Fibroblast of skin of left biceps (primary cell): ENCODE data around the gene LGI4.

Source experiments
- DNase-seq, 2 experiments: peaks; one replicate each; pipeline ENCODE4 v3.0.0-alpha.2; 2013; ENCODE audit warnings: low read depth in 2 of 2

The LGI4 gene

DNA sequence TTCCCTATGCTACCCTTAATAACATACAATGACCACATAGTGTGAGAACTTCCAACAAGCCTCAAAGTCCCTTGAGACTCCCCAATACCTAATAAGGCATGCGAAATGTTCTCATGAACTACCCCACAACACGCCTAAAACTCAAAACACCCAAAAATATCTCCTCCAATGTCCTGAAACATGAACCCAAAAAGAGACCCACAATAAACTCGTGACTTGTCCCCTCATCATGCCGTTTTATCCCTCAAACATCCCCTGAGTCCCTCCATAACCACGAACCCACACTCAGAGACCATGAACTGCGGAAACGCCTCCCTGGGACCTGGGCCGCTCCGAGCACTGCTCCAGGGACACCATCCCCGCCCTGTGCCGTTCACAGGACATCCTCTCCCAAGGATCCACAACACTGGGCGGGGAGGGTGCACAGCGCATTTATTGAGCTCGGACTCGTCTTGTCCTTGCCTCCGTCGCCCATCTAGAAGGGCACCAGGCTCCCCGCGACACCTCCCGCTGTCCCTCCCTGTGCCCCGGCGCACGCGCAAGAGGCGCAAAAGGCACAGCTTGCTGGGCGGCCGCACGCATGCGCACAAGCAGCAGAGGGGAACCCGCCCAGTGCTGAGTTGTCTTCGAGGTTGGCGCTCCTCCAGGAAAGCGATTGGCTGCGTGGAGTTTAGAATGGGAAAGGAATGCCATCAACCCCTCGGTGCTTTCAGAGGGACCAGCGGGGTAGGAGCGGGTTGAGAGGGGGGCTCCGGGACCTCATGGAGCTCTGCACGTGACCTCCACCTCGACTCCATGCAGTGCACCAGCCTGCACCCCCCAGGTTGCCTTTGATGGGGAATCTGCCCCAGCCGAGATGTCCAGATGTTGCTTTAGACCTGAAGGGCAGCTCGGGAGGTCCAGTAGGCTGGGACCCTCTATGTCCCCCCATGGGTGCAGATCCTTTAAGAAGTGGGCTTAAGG is 10.5 kb downstream of the LGI4 start:
- DNase-seq: peak; percentile 82 to 83

DNA sequence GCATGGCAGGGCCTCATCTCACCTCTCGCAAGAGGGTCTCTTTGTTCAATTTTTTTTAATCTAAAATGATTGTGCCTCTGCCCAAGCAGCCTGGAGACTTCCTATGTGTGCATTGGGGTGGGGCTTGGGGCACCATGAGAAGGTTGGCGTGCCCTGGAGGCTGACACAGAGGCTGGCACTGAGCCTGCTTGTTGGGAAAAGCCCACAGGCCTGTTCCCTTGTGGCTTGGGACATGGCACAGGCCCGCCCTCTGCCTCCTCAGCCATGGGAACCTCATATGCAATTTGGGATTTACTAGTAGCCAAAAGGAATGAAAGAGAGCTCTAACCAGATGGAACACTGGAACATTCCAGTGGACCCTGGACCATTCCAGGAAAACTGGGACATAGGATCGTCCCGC is 11.3 kb downstream of the LGI4 start:
- no peak for DNase-seq

DNA sequence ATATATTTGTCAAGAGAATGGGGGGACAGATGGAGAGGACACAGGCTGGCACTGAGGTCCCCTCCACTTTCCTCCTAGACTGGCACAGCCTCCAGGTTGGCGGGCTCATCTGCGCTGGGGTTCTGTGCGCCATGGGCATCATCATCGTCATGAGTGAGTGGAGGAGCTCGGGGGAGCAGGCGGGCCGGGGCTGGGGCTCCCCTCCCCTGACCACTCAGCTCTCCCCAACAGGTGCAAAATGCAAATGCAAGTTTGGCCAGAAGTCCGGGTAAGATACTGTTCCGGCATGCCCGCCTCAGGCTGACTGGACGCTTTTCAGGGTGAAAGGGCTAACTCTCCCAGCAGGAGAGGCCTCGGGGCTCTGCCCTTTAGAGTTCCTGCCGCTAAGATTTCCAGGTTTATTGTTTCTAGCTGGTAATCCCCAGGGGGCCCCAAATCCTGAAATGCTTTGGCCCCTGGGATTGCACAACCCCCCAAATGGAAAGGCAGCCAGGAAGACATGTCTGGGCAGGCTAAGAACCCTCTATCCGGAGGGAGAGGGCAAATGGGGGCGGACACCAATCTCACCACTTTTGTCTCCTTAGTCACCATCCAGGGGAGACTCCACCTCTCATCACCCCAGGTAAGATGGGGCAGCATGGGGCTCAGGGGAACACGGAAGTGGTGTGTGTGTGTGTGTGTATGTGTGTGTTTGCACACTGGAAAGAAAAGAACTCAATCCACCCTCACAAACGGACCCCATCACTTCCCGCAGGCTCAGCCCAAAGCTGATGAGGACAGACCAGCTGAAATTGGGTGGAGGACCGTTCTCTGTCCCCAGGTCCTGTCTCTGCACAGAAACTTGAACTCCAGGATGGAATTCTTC is 11.9 kb downstream of the LGI4 start:
- DNase-seq: no peak

DNA sequence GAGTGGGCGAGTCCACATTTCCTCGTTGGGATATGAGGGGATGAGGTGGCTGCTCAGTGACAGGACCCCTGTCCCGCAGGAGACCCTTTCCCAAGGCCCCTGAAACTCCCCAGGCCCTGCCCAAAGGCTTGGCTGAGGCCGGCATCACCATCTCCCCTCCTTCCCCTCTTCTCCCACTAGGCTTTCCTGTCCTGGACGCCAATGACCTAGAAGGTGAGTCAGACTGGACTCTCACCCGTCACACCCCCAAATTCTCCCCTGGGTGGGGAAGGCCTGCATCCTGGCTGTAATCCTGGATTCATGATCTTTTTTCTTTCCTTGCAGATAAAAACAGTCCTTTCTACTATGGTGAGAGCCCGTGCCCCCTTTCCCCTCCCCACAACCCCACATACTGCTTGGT is 14.0 kb downstream of the LGI4 start:
- no peak for DNase-seq

DNA sequence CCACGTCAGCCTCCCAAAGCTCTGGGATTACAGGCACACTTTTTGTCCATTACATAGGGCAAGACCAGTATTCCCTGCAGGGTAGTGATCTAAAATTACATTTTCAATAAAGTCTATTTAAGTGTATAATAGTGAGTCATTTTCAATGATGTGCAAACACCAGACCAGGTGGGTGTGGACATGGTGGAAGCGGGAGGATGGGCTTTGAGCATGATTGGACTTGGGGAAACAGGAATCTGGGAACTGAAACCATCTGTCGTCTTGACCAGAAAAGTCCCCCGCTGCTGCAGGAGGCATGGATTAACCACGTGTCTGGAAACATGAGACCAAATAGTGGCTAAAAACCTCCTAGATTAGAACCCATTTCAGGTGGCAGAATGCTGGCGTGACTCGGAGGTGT is 14.4 kb downstream of the LGI4 start:
- DNase-seq: peak; percentile 56 to 63

DNA sequence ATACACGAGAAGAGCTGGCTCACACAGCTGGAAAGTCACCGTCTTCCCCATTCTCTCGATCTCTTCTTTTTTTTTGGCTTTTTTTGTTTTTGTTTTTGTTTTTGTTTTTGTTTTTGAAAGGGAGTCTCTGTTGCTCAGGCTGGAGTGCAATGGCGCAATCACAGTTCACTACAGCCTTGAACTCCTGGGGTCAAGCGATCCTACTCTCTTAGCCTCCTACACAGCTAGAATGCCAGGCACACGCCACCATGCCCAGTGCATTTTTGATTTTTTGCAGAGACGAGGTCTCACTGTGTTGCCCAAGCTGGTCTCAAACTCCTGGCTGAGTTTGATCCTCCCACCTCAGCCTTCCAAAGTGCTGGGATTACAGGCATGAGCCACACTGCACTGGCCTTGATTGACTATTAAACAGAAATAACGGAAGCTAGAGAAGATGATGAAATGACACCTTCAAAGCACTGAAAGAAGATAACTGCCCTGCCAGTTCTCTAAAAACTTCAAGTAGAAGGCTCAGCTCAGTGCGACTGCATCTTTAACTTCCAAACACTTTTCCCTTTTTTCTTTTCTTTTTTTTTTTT is 15.2 kb downstream of the LGI4 start:
- no peak for DNase-seq

DNA sequence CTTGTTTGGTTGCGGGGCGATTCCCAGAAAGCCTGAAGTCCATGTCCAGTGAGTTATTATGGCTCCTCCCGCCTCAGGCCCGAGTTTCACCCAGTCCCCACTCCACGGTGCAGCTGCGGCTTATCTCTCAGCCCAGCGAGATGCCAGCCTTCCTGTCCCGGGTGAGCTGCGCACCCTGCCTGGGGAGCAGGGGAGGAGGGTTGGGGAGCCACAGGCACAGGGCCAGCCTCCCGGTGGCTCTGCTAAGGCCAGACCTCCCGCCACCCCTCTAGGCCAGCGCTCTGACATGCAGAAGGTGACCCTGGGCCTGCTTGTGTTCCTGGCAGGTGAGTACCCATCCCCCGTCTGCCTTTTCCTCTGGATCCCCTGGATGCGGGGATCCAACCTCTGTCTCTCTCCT is 15.8 kb downstream of the LGI4 start:
- DNase-seq: no peak

DNA sequence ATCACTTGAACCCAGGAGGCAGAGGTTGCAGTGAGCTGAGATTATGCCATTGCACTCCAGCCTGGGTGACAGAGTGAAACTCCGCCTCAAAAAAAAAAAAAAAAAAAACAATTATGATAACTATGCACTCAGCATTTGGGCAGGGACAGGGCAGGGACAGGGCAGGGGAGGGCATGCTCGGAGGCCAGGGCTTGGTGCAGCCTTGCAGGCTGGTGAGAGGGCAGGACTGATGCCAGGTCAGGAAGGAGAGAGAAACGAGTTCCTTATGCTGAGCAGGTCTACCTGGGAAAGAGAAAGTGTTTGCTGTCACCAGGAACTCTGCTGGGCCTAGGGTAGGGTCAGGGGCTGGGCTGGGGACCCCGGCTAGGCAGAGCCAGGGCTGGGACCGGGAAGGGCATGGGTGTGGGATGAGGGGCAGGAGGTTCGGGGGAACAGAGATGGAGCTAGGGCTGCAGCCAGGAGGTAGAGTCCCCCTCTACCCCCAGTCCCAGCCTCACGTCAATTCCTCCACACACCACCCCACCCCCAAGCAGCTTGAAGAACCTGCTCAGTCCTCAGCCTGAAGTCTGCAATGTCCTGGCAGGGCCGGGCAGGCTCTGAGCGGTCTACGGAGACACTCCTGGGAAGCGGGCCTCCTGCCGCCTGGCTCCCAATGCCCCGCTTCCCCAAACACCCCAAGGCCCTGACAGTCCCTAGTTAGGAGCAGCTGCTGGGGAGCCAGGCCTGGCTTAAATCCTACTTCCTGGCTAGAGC is 16.4 kb downstream of the LGI4 start:
- no peak for DNase-seq

DNA sequence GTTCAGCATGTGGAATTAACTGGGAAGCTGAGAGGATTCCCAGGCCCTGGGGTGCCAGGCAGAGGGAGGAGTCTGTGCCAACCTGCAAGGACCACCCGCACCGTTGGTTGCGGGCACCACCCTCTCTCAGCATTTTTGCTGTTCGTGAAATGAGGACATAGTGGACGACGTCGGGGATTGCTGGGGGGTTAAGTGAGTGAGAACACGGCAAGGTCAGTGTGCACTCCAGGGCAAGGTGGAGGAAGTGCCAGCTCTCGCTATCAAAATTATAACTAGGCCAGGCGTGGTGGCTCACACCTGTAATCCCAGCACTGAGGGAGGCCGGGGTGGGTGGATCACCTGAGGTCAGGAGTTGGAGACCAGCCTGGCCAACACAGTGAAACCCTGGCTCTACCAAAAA is 17.1 kb downstream of the LGI4 start:
- no peak for DNase-seq

DNA sequence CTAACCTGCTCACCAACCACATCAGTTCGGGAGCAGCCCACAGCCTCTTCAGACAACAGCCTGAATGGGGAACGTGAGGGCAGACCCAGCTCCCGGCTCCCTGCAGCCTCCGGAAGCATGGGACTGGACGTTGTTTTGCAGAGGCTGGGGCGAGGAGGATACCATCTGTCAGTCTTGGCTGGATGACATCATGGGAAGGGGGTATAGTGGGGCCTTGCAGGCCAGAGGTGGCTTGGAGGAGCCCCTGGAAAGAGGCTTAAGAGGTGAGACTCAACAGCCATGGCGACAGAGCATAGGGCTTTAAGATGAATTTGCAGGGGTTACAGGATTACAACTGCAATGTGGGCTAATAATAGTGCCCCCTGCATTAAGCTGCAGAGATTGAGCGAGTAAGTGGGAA is 17.7 kb downstream of the LGI4 start:
- no peak for DNase-seq

DNA sequence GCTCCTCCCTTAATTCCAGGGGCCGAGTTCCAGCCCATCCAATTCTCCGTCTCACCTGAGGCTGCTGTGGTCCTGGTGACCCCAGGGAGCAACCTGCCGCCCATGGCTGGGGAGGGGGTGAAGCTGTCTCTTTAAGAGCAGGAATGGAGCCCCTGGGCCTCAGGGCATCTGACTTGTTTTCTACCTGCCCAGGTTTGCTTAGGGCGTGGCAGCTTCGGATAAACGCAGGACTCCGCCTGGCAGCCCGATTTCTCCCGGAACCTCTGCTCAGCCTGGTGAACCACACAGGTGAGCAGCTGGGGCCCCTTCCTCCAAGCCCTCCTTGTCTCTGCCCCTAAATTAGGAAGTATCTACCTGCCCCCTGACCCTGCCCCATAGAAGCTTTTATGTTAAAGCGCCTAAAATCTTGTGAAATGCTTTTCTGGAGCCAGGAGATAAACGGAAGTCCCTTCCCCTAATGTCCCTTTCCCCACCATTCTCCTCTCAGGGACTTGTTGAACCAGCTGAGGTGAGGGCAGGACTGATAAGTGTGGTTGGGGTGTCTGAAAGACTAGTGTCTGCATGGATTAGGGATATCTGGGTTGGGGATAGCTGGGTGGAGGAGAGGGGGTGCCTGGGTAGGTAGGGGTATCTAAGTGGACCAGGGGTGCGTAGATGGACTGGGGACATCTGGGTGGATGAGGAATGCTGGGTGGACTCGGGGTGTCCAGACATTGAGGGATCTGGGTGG is 18.6 kb downstream of the LGI4 start:
- DNase-seq: no peak

DNA sequence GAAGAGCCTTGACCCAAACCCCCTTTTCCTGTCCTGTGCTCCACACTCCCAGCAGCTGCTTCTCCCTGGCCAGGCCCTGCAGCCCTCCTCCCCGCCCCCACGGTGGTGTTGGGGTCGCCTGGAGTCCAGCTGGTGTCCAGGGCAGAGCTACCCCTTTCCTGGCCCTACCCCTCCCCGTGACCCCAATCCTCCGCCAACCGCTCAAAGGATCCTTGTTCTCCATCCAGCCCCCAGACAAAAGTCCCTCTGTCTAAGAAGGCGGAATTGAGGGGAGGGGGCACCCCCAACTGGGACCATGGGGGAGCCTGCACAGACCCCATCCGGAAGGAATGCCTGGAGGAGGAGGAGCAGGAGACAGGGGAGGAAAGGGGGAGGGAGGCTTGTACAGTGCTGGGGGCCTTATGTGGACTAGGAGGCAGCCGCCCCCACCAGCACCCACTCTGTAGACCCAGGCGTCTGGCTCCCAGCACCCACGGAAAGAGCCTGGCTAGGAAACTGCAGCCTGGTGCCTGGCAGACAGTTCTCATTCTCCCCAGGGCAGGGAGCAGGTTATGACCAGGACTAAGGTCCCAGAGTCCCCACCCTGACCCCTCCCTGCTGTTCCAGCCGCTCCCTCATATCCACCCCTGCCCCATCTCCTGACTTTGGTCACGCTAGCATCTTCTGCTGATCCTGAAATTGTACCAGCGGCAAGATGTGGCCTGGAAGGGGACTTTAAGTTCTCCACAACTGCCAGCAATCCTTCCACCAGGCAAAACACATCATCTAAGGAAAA is 19.5 kb downstream of the LGI4 start, which contains the start of gene FXYD3:
TSS of gene FXYD3 (plus strand) at position 647 of the 775 bp plus-strand sequence. CDS start 3,554 bp downstream, outside the sequence.
- no peak for DNase-seq

DNA sequence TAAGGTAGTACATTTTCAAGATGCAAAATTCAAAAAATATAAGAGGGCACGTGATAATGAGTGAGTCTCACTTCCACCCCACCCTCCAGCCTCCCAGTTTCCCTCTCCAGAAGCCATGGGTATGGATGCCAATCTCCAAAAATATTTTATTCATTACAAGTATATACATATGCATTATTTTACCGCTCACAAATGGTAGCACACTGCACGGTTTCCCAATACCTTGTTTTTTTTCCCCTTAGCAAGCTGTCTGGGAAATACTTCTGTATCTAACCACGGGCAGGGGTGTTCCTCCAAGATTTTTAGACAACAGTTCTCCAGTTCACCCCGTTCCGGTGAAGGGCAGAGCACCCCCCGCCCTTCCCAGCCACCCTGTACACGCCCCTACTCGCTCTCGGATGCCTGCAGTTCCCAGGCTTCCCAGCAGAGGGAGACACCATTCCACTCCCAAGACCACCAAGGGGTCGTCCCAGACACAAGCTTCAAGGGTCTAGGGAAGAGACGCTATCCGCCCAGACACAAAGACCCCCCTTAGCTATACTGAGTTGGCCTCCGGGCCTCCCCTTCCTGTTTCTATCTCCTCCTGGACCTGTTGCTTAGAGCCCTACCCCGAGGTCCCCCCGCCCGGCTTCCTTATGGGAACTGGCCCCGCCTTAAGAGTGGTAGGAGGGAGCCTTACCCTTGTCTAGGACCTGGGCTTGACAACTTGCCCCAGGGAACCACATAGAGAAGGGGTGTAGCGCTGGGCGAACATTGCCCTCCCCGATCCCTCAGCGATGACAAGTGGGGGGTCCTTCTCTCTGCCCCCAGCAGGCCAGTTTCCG is 20.3 kb downstream of the LGI4 start:
- no peak for DNase-seq

DNA sequence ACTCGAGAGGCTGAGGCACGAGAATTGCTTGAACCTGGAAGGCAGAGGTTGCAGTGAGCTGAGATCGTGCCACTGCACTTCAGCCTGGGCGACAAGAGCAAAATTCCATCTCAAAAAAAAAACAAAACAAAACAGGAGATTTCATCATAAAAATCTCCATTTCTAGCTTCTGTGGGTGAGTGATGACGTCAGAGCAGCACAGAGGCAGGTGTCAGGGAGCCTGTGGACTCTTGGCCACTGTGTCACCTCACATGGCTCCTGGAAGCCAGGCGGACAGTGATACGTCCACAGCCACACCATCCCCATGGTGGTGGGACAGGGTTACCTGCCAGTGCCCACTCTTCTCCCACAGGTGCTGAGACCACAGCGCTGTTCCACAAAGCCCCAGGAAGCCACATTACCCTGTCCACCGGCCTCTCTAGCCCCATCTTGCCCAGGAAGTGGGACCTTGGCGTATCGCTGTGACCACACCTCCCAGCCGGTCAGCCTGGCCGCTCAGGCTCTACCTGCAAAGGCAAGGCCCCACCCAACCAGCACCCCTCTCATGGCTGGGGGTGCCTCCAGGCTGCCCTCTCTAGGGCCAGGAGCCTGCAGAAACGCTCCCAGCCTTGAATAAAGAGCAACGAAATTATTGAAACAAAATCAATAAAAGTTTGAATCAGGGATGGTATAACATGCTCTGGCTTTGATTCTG is 21.7 kb downstream of the LGI4 start:
- DNase-seq: no peak

DNA sequence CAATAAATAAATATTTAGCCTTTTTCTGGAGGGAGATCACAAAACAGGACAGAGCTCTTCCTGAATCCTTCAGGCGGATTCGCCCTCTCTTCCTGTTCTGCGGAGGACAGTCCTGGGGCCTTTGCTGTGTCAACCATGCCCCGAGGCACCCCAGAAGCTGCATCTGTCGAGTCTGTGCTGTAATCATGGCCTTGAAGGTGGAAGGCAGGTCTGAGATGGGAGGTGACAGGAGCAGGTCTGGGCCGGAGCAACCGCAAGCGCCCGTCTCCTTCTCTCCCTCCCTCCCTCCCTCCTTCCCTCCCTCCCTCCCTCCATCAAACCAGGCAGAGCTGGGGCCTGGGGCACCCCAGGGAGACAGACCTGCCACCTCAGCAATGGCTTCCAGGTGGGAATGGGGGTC is 23.9 kb downstream of the LGI4 start:
- no peak for DNase-seq

DNA sequence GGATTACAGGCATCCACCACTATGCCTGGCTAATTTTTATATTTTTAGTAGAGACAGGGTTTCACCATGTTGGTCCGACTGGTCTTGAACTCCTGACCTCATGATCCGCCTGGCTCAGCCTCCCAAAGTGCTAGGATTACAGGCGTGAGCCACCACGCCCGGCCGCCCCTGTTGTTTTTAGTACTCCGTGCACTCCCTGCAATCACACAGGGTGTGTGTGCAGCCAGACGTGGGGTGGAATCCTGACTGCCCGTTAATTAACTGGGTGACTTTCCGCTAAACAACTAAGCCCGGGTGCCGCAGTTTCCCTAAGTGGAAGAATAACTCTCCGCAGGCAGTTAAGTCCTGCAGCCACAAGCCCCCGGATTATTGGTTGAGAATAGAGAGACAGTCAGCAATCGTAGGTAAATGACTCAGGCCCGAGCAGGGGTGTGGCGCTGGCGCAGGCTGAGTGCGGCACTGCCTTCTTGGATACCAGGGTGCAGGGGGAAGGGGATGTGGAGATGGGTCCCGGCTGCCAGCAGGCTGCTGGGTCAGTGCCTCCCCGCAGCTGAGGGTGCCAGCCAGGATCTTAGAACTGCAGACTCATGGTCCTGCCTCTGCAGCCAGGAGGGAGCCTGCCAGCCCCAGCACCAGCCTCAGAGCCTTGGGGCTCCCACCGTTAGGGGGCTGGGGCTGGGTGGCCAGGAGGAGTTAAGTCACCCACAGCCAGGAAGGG is 25.3 kb downstream of the LGI4 start:
- no peak for DNase-seq

DNA sequence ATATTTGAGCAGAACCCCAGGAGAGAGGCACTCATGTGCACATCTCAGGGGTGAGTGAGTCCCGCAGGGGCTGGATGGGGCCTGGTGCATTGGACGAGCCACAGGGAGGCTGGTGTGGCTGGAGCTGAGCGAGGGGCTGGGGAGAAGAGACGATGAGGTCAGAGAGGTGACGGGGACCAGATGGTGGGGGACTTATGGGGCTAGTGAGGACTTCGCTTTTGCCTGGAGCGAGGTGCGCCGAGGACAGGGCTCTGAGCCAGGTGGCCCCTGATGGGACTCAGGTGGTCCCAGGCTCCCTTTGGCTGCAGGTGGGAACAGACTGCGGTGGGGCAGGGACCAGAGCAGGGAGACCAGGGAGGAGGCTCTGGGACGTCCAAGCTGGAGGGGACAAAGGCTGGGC is 26.1 kb downstream of the LGI4 start:
- no peak for DNase-seq

DNA sequence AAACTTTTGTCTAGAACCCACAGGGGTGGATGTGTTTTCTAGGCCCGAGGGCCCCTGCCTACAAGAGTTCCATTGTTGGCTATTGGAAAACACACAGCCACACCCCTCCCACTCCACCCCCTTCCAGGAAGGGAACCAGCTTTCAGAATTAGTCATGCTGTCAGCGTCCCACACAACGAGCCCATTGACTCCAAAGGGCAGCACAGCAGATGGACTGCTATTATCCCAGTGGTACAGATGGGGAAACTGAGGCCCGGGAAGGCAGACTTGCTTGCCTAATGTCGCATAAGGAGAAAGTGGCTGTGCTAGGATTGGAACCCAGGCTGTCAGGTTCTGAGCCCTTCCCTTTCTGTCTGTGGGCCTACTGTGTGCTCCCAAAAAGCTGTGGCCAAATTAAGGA is 27.3 kb downstream of the LGI4 start:
- no peak for DNase-seq
